Measurements from ENCODE around the gene ANP32A. TPM values are rescaled to one million over a fixed set of nuclear protein-coding genes. Genes with fewer than 3 reads are reported as not detected.
A peak's percentile ranks its signal among the peaks of the same experiment; 100 is the strongest.

Gene ANP32A
- total and polyA plus RNA-seq, 9 of the 15 experiments (the other 6 are each of a cell fraction or from before 2014, with no cell fraction given), result 13.2 to 656 (median 210) TPM

DNA sequence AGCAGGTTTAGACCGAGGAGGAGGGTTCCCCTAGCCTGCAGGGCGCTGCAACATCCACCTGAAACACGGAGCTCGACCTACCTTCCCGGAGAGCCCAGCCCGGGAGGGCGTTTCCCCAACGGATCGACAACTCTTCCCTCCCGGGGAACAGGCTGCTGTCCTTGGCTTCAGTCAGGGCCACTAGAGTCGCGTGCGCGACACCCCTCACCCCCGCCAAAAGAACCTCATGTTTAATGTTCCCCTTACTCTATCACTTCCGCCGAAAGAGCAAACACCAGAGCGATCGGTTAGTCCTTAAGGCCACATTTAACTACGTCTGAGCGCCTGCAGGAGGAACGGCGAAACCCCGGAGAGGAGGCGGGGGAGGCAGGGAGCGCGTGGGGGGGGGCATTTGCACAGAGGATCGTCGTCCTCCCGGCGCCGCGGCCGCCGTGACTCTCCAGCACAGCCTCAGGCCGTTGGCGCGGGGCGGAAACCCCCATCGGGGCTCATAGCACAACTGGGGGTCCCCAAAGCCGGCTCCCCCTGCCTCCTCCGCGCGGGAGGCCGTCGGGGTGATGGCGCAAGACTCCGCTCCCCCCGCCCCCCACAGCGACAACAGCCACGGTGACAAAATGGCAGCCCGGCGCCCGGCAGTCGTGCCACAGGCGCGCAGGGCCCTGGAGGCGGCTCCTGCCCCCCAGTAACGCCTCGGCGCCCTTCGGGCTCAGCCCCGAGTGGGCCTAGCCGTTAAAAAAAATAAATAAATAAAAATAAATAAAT lies 3.2 kb downstream of the ANP32A start (continued):
- TF ChIP-seq PRPF4 (IDR thresholded peaks at IDR 0.05; ENCODE audit: insufficient read depth, low read depth, low read length, poor library complexity, severe bottlenecking), result peak; percentile 71
- peak; percentile 53 for TF ChIP-seq POLR2A (conservative IDR thresholded peaks at IDR 0.05)
- peak in 1 of 2 experiments; percentile 85; a peak in 2 of 4 replicates for TF ChIP-seq UBTF (IDR thresholded peaks at IDR 0.05; ENCODE audit: borderline replicate concordance in 1 of 2, low read depth in 2 of 2, low read length in 2 of 2)
- TF ChIP-seq GTF2E2 (tag; IDR thresholded peaks at IDR 0.05), result 0 out of 2 replicates have a peak, but pooled peaks have one; percentile 78
- peak in 1 of 2 experiments; percentile 27; a peak in 1 of 4 replicates for TF ChIP-seq SIN3A (IDR thresholded peaks at IDR 0.05; ENCODE audit: borderline replicate concordance in 2 of 2, control insufficient read depth in 1 of 2, low read depth in 2 of 2, low read length in 2 of 2)

DNA sequence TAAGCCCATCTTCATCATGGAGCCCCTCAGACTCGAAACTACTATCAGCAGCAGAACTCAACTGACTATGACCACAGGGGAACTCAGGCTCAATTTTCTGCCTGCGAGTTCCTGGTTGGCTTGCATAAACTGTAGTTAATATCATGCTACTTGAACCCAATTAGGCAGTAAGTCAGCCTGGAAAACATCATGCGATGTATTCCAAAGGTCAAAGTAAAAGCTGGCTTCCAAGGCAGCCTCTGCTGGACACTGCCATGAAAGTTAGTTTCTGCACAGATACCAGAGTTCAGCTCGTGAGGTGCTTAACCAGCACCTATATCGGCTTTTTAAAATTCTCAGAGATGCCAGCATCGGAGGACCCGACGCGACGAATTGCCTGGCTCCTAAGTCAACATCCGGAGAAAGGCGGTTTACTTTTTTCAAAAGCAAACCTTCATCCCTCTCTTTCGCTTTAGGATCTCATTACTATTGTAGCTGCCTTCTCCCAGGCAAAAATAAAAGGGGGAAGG lies 3.8 kb downstream of the ANP32A start:
- intact Hi-C loops (cut with micrococcal nuclease), result no loop called here
- Histone ChIP-seq H3K27ac (ENCODE audit: extremely low read depth, low read depth, low read length) (peak overlapping the region; percentile 99), H3K9me1 (ENCODE audit: control insufficient read depth, insufficient read depth, low read length) (no peaks in the 10 kb centered on the region), H4K20me1 (replicated peaks; ENCODE audit: control insufficient read depth, insufficient read depth, low read length) (peaks cover 35% of the 10 kb centered on the region), H3K4me3 (peak overlapping the region; percentile 63), H3K9ac (ENCODE audit: insufficient read depth in 1 of 2, low read depth in 2 of 2, low read length in 2 of 2) (peak overlapping the region; percentile 96 to 98), H3K4me1 (replicated peaks in 1 of 2; ENCODE audit: control insufficient read depth in 2 of 2, insufficient read depth in 2 of 2, low read length in 2 of 2) (peaks cover 28 to 31% of the 10 kb centered on the region in 2 experiments), H3K79me2 (ENCODE audit: control insufficient read depth, insufficient read depth, low read length) (peaks cover 100% of the 10 kb centered on the region), H3K36me3 (ENCODE audit: control insufficient read depth, insufficient read depth, low read length) (peaks cover 23% of the 10 kb centered on the region; the same call in 2 of the 3 replicates), H2AFZ (ENCODE audit: low read depth, low read length) (peak overlapping the region; percentile 53; the same call in 1 of the 2 replicates), H3K27me3 (ENCODE audit: control insufficient read depth in 2 of 2, insufficient read depth in 2 of 2, low read length in 2 of 2) (no peaks in the 10 kb centered on the region), H3K4me2 (ENCODE audit: insufficient read depth, low read length) (peak overlapping the region; percentile 77), H3K9me3 (replicated peaks; ENCODE audit: control insufficient read depth, insufficient read depth, low read depth, low read length) (no peaks in the 10 kb centered on the region)
- ATAC-seq (no peak), DNase-seq (ENCODE audit: extremely low read depth in 1 of 4, low spot score in 3 of 4) (peak in 1 of 4 experiments; percentile 30), FAIRE-seq (peak; percentile 64)
- CTCF ChIA-PET (ENCODE audit: low intra/inter-chr PET ratio), result no interaction called here
- POLR2A ChIA-PET, result interaction anchor here (0.7 to 3.2 kb wide), 4 partner anchors 9 to 51 kb away, joined by 3 to 13 read pairs (median 8); no protein-coding TSS in a partner anchor
- 4% methylated on average over 13 of the region's 13 CpGs for WGBS (ENCODE audit: insufficient coverage, low coverage, missing lambda C conversion rate)
- in situ Hi-C loops (cut with MboI), result no loop called here
- TSS peak; percentile 30 for BruUV-seq (replicated peaks)
- TF ChIP-seq DEAF1 (CRISPR knock-in tag; IDR thresholded peaks at IDR 0.05) (no peak), SUPT5H (IDR thresholded peaks at IDR 0.05) (no peak), HMG20A (CRISPR knock-in tag; conservative IDR thresholded peaks at IDR 0.05) (no peak), ZNF589 (CRISPR knock-in tag; IDR thresholded peaks at IDR 0.05; ENCODE audit: low read depth) (no peak), NFE2L1 (tag; IDR thresholded peaks at IDR 0.05; ENCODE audit: borderline replicate concordance, low read depth) (no peak), TBL1XR1 (IDR thresholded peaks at IDR 0.05; ENCODE audit: low read length in 2 of 2) (no peak), FOXA3 (CRISPR knock-in tag; conservative IDR thresholded peaks at IDR 0.05 in 1 of 2, IDR thresholded peaks at IDR 0.05 in 1 of 2) (peak in 1 of 2 experiments; percentile 71; a peak in 2 of 4 replicates)
- TF ChIP-seq, protein P1, sequence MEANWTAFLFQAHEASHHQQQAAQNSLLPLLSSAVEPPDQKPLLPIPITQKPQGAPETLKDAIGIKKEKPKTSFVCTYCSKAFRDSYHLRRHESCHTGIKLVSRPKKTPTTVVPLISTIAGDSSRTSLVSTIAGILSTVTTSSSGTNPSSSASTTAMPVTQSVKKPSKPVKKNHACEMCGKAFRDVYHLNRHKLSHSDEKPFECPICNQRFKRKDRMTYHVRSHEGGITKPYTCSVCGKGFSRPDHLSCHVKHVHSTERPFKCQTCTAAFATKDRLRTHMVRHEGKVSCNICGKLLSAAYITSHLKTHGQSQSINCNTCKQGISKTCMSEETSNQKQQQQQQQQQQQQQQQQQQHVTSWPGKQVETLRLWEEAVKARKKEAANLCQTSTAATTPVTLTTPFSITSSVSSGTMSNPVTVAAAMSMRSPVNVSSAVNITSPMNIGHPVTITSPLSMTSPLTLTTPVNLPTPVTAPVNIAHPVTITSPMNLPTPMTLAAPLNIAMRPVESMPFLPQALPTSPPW (CRISPR knock-in tag; IDR thresholded peaks at IDR 0.05), result no peak

All from K562 (cell line).